K562 (cell line): ENCODE data around the gene NUP214. TPM values are rescaled to one million over a fixed set of nuclear protein-coding genes. Genes with fewer than 3 reads are reported as not detected.

Experiments
- ATAC-seq: fragments of 200-7000 bp; cut with Tn5 transposase; 3 replicates; pipeline ENCODE4 v1.9.1; 2020; ENCODE audit warnings: moderate library complexity
- BruUV-seq: library from RNA; stranded (reverse); fragments of 400-500 nt; replicated peaks from 2 replicates; lab custom pipeline; 2021; lab: Mats Ljungman, UMichigan
- CTCF ChIA-PET: fragments of 300-600 bp; formaldehyde crosslinking; extraction: SDS; loops from one replicate; lab custom pipeline; 2021; ENCODE audit warnings: low intra/inter-chr PET ratio; lab: Yijun Ruan, JAX
- POLR2A ChIA-PET: fragments of 300-600, 350-650 bp; sonication (Branson Sonifier 250); formaldehyde crosslinking; extraction: SDS; loops from one replicate; lab custom pipeline; 2021; ENCODE audit warnings: antibody characterized with exemption, inconsistent platforms; lab: Yijun Ruan, JAX
- DNase-seq, 4 experiments: peaks; one replicate each; pipeline versions ENCODE4 v3.0.0 to v3.0.0-alpha.2; 2011 to 2018; ENCODE audit warnings: low spot score in 3 of 4, mixed read lengths in 3 of 4; ENCODE audit errors: extremely low read depth in 1 of 4
- FAIRE-seq: peaks from 2 replicates; lab custom pipeline; 2011; peaks lifted over from hg19 to GRCh38; lab: Jason Lieb, UNC
- H2AFZ ChIP-seq: 2 replicates; pipeline ENCODE4 v1.6.0; 2011; ENCODE audit warnings: low read depth, low read length, control low read depth, inconsistent platforms
- H3K27ac ChIP-seq: fragments of 200-600 bp; 3 replicates; pipeline ENCODE4 v1.8.0; 2011; ENCODE audit warnings: low read depth, mild to moderate bottlenecking, control low read depth, inconsistent platforms, low read length, moderate library complexity, mixed read lengths; ENCODE audit errors: extremely low read depth
- H3K27me3 ChIP-seq, 2 experiments: fragments of 300-600 bp in 1 of 2; 2 replicates in 1 of 2; 3 replicates in 1 of 2; pipeline versions ENCODE4 v1.6.0 to v1.8.0; 2011; ENCODE audit warnings: inconsistent platforms in 2 of 2, low read length in 2 of 2, mild to moderate bottlenecking in 1 of 2, mixed read lengths in 1 of 2, moderate library complexity in 1 of 2; ENCODE audit not compliant: control insufficient read depth in 2 of 2, insufficient read depth in 2 of 2
- H3K36me3 ChIP-seq: fragments of 300-600 bp; 3 replicates; pipeline ENCODE4 v1.8.0; 2011; ENCODE audit warnings: mild to moderate bottlenecking, low read length, inconsistent platforms; ENCODE audit not compliant: control insufficient read depth, insufficient read depth
- H3K4me1 ChIP-seq, 2 experiments: fragments of 200-600 bp in 1 of 2; replicated peaks in 1 of 2; 2 replicates in 1 of 2; 3 replicates in 1 of 2; pipeline versions ENCODE4 v1.5.1 to v1.8.0; 2011; ENCODE audit warnings: inconsistent platforms in 2 of 2, low read length in 2 of 2, mild to moderate bottlenecking in 1 of 2, mixed read lengths in 1 of 2, moderate library complexity in 1 of 2; ENCODE audit not compliant: control insufficient read depth in 2 of 2, insufficient read depth in 2 of 2
- H3K4me2 ChIP-seq: 2 replicates; pipeline ENCODE4 v1.6.1; 2011; ENCODE audit warnings: low read length, control low read depth, inconsistent platforms, mixed read lengths; ENCODE audit not compliant: insufficient read depth
- H3K4me3 ChIP-seq: fragments of 200-600 bp; sonication (generic), shearing (Covaris generic); 2 replicates; pipeline ENCODE4 v1.5.1; 2016; ENCODE audit warnings: control low read depth, inconsistent platforms
- H3K79me2 ChIP-seq: fragments of 200-600 bp; 3 replicates; pipeline ENCODE4 v1.8.0; 2011; ENCODE audit warnings: low read length, inconsistent platforms; ENCODE audit not compliant: control insufficient read depth, insufficient read depth
- H3K9ac ChIP-seq, 2 experiments: 2 replicates each; pipeline versions ENCODE4 v1.6.0 to v1.6.1; 2011; ENCODE audit warnings: low read depth in 2 of 2, low read length in 2 of 2, control low read depth in 1 of 2, inconsistent platforms in 1 of 2, mild to moderate bottlenecking in 1 of 2, mixed read lengths in 1 of 2; ENCODE audit not compliant: insufficient read depth in 1 of 2
- H3K9me1 ChIP-seq: one replicate; pipeline ENCODE4 v1.6.0; 2011; ENCODE audit warnings: inconsistent platforms, mild to moderate bottlenecking, low read length, moderate library complexity; ENCODE audit not compliant: control insufficient read depth, insufficient read depth
- H3K9me3 ChIP-seq: replicated peaks from 2 replicates; pipeline ENCODE4 v1.5.1; 2011; ENCODE audit warnings: low read depth, low read length, inconsistent platforms; ENCODE audit not compliant: control insufficient read depth, insufficient read depth
- H4K20me1 ChIP-seq: replicated peaks from 2 replicates; pipeline ENCODE4 v1.6.1; 2011; ENCODE audit warnings: low read length, inconsistent platforms, mixed read lengths; ENCODE audit not compliant: control insufficient read depth, insufficient read depth
- GTF2E2 ChIP-seq: fragments of 200-800 bp; sonication (Bioruptor generic); IDR thresholded peaks from 2 replicates; pipeline ENCODE4 v1.6.1; 2016; ENCODE audit warnings: missing genetic modification characterization, missing compliant biosample characterization
- ILF3 ChIP-seq: fragments of 450-650 bp; IDR thresholded peaks from 2 replicates; pipeline ENCODE4 v1.6.1; 2018; ENCODE audit warnings: antibody characterized with exemption, mild to moderate bottlenecking, moderate library complexity, borderline replicate concordance
- WGBS: fragments of 100-300 bp; shearing (Covaris generic); methylation state at CpG from one replicate; pipeline ENCODE4 v1.1.6; 2016; ENCODE audit warnings: low coverage, mixed read lengths; ENCODE audit not compliant: insufficient coverage; ENCODE audit errors: missing lambda C conversion rate; 5-methylcytosine and 5-hydroxymethylcytosine counted together
- in situ Hi-C: fragments of 300-500 bp; cut with MboI; formaldehyde crosslinking; loops from 4 replicates; pipeline ENCODE4 v1.15.0; 2018; ENCODE audit warnings: inconsistent platforms, mixed read lengths
- intact Hi-C: fragments of 100-400 bp; cut with micrococcal nuclease; formaldehyde crosslinking; loops from 2 replicates; pipeline ENCODE4 v1.14.2; 2022
- polyA plus RNA-seq, 8 experiments: library from polyadenylated mRNA; depleted of rRNA in 4 of 8; stranded (reverse) in 5 of 8; unstranded in 3 of 8; fragments of >200 nt; fragmentation: Nextera tagmentation in 2 of 8; fragmentation: Illumina TruSeq in 1 of 8; extraction: Ambion mirVana in 2 of 8; extraction: Trizol in 1 of 8; gene quantifications; 2 replicates each; pipeline versions ENCODE4 v1.2.1 to v1.2.3, GENCODE V29; 2011 to 2014; ENCODE audit warnings: inconsistent platforms in 1 of 8, missing spikeins in 1 of 8
- total RNA-seq, 7 experiments: library from RNA; depleted of rRNA in 6 of 7; stranded (reverse); fragments of >200 nt in 6 of 7; fragmentation: Illumina TruSeq in 2 of 7; extraction: Trizol in 2 of 7; gene quantifications; 2 replicates each; pipeline versions ENCODE4 v1.2.1 to v1.2.3, GENCODE V29; 2011 to 2021; ENCODE audit warnings: low replicate concordance in 1 of 7
- TF ChIP-seq, protein P1 (sequence below): fragments of 450-650 bp; IDR thresholded peaks from 2 replicates; pipeline ENCODE4 v1.6.1; 2016; ENCODE audit warnings: mild to moderate bottlenecking, moderate library complexity

The NUP214 gene
- total and polyA plus RNA-seq, 9 of the 15 experiments (the other 6 are each of a cell fraction or from before 2014, with no cell fraction given) = 56.9 to 332 (median 97.1) TPM

- CTCF ChIA-PET = no interaction called here
Measured at GRCh38 chr9:131236761-131237160, 111.4 kb downstream of the NUP214 start.

More at GRCh38 chr9:131236761-131237160, 111.4 kb downstream of the NUP214 start:
- POLR2A ChIA-PET = interaction anchor here (1.4 to 11.4 kb wide), 5 partner anchors 9 to 38 kb away, joined by 5 to 156 read pairs (median 9); no protein-coding TSS in a partner anchor
- Histone ChIP-seq H3K27me3 (peaks cover 0 to 13% of the 10 kb centered on the region in 2 experiments; a peak in 2 of 5 replicates), H3K4me1 (peaks cover 3 to 31% of the 10 kb centered on the region in 2 experiments; a peak in 3 of 5 replicates), H3K9me1 (peaks cover 3% of the 10 kb centered on the region), H3K9me3 (no peaks in the 10 kb centered on the region), H3K4me3 (no peak overlapping the region), H3K4me2 (no peak overlapping the region), H2AFZ (no peak overlapping the region), H3K36me3 (peaks cover 35% of the 10 kb centered on the region; the same call in 2 of the 3 replicates), H3K79me2 (no peaks in the 10 kb centered on the region), H3K9ac (no peak overlapping the region), H3K27ac (no peak overlapping the region), H4K20me1 (0 out of 2 replicates have a peak, but pooled peaks cover 7% of the 10 kb centered on the region)
- TF ChIP-seq ILF3 = no peak
- TF ChIP-seq GTF2E2 (tag) = no peak
- TF ChIP-seq, protein P1, sequence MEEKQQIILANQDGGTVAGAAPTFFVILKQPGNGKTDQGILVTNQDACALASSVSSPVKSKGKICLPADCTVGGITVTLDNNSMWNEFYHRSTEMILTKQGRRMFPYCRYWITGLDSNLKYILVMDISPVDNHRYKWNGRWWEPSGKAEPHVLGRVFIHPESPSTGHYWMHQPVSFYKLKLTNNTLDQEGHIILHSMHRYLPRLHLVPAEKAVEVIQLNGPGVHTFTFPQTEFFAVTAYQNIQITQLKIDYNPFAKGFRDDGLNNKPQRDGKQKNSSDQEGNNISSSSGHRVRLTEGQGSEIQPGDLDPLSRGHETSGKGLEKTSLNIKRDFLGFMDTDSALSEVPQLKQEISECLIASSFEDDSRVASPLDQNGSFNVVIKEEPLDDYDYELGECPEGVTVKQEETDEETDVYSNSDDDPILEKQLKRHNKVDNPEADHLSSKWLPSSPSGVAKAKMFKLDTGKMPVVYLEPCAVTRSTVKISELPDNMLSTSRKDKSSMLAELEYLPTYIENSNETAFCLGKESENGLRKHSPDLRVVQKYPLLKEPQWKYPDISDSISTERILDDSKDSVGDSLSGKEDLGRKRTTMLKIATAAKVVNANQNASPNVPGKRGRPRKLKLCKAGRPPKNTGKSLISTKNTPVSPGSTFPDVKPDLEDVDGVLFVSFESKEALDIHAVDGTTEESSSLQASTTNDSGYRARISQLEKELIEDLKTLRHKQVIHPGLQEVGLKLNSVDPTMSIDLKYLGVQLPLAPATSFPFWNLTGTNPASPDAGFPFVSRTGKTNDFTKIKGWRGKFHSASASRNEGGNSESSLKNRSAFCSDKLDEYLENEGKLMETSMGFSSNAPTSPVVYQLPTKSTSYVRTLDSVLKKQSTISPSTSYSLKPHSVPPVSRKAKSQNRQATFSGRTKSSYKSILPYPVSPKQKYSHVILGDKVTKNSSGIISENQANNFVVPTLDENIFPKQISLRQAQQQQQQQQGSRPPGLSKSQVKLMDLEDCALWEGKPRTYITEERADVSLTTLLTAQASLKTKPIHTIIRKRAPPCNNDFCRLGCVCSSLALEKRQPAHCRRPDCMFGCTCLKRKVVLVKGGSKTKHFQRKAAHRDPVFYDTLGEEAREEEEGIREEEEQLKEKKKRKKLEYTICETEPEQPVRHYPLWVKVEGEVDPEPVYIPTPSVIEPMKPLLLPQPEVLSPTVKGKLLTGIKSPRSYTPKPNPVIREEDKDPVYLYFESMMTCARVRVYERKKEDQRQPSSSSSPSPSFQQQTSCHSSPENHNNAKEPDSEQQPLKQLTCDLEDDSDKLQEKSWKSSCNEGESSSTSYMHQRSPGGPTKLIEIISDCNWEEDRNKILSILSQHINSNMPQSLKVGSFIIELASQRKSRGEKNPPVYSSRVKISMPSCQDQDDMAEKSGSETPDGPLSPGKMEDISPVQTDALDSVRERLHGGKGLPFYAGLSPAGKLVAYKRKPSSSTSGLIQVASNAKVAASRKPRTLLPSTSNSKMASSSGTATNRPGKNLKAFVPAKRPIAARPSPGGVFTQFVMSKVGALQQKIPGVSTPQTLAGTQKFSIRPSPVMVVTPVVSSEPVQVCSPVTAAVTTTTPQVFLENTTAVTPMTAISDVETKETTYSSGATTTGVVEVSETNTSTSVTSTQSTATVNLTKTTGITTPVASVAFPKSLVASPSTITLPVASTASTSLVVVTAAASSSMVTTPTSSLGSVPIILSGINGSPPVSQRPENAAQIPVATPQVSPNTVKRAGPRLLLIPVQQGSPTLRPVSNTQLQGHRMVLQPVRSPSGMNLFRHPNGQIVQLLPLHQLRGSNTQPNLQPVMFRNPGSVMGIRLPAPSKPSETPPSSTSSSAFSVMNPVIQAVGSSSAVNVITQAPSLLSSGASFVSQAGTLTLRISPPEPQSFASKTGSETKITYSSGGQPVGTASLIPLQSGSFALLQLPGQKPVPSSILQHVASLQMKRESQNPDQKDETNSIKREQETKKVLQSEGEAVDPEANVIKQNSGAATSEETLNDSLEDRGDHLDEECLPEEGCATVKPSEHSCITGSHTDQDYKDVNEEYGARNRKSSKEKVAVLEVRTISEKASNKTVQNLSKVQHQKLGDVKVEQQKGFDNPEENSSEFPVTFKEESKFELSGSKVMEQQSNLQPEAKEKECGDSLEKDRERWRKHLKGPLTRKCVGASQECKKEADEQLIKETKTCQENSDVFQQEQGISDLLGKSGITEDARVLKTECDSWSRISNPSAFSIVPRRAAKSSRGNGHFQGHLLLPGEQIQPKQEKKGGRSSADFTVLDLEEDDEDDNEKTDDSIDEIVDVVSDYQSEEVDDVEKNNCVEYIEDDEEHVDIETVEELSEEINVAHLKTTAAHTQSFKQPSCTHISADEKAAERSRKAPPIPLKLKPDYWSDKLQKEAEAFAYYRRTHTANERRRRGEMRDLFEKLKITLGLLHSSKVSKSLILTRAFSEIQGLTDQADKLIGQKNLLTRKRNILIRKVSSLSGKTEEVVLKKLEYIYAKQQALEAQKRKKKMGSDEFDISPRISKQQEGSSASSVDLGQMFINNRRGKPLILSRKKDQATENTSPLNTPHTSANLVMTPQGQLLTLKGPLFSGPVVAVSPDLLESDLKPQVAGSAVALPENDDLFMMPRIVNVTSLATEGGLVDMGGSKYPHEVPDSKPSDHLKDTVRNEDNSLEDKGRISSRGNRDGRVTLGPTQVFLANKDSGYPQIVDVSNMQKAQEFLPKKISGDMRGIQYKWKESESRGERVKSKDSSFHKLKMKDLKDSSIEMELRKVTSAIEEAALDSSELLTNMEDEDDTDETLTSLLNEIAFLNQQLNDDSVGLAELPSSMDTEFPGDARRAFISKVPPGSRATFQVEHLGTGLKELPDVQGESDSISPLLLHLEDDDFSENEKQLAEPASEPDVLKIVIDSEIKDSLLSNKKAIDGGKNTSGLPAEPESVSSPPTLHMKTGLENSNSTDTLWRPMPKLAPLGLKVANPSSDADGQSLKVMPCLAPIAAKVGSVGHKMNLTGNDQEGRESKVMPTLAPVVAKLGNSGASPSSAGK = no peak
- no peak for ATAC-seq
- no peak for DNase-seq
- BruUV-seq = no TSS peak
- in situ Hi-C loops (no loop called here), intact Hi-C loops (no loop called here)
- 75% methylated on average over 5 of the region's 5 CpGs for WGBS
- FAIRE-seq = no peak
